Ascending aorta (tissue), 2 donors: ENCODE measurements around the gene APOE. TPM values are rescaled to one million over a fixed set of nuclear protein-coding genes. Genes with fewer than 3 reads are reported as not detected.

Experiments
- DNase-seq, 2 donors: peaks; one replicate each; pipeline ENCODE4 v3.0.0-alpha.2; 2019; ENCODE audit warnings: low spot score in 2 of 2
- H3K27ac ChIP-seq, 2 donors: fragments of 200-600 bp; sonication (generic); one replicate each; pipeline ENCODE4 v1.5.1; 2016 to 2017; ENCODE audit warnings: mild to moderate bottlenecking in 1 of 2
- H3K27me3 ChIP-seq: fragments of 200-600 bp; sonication (generic); one replicate; pipeline ENCODE4 v1.5.1; 2017
- H3K36me3 ChIP-seq, 2 donors: fragments of 200-600 bp; sonication (generic); one replicate each; pipeline ENCODE4 v1.5.1; 2016
- H3K4me1 ChIP-seq, 2 donors: fragments of 200-600 bp; sonication (generic); one replicate each; pipeline ENCODE4 v1.5.1; 2016 to 2017; ENCODE audit warnings: mild to moderate bottlenecking in 1 of 2
- H3K4me3 ChIP-seq, 2 donors: fragments of 200-600 bp; sonication (generic); one replicate each; pipeline ENCODE4 v1.5.1; 2016 to 2017; ENCODE audit warnings: mild to moderate bottlenecking in 1 of 2
- H3K9me3 ChIP-seq, 2 donors: fragments of 200-600 bp; sonication (generic); one replicate each; pipeline ENCODE4 v1.5.1; 2016
- intact Hi-C: fragments of 100-400 bp; cut with DNase I; formaldehyde crosslinking; loops from one replicate; pipeline ENCODE4 v1.15.1; 2023
- total RNA-seq: library from RNA; depleted of rRNA; stranded (reverse); fragments of >200 nt; gene quantifications from one replicate; pipeline ENCODE4 v1.1.0, GENCODE V29; 2016
- TF ChIP-seq, protein P1 (sequence below), 3 experiments: fragments of 200-600 bp in 2 of 3; fragments of 450-650 bp in 1 of 3; sonication (generic) in 2 of 3; IDR thresholded peaks; one replicate each; pipeline ENCODE4 v1.5.1; 2016 to 2019; ENCODE audit warnings: antibody characterized with exemption in 3 of 3, mild to moderate bottlenecking in 1 of 3, moderate library complexity in 1 of 3

Gene APOE
- total RNA-seq, 1 donor from 2014 or later, result 436 TPM

DNA sequence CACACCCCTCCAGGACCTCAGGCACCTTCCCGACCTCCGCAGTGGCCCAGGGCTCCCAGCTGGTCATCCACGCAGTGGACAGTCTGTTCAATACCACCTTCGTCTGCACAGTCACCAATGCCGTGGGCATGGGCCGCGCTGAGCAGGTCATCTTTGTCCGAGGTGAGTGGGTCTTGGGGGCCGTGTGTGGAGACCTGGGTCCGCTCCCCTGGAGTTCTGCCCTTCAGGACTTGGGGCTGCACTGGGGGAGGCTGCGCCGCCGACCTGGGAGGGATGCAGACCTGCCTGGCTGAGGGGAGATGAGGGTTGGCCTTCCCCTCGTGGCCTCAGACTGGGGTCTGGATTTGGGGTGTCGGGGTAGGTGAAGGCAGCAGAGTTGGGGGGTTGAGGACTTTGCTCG, 31.3 kb upstream of the APOE start:
- H3K4me1 ChIP-seq, result no peaks in the 10 kb centered on the region
- H3K27ac ChIP-seq, result no peak overlapping the region
- no peak overlapping the region for H3K4me3 ChIP-seq
- DNase-seq, result no peak
- H3K36me3 ChIP-seq, result peaks cover 69 to 75% of the 10 kb centered on the region in 2 donors
- H3K27me3 ChIP-seq, result no peaks in the 10 kb centered on the region
- TF ChIP-seq, protein P1, sequence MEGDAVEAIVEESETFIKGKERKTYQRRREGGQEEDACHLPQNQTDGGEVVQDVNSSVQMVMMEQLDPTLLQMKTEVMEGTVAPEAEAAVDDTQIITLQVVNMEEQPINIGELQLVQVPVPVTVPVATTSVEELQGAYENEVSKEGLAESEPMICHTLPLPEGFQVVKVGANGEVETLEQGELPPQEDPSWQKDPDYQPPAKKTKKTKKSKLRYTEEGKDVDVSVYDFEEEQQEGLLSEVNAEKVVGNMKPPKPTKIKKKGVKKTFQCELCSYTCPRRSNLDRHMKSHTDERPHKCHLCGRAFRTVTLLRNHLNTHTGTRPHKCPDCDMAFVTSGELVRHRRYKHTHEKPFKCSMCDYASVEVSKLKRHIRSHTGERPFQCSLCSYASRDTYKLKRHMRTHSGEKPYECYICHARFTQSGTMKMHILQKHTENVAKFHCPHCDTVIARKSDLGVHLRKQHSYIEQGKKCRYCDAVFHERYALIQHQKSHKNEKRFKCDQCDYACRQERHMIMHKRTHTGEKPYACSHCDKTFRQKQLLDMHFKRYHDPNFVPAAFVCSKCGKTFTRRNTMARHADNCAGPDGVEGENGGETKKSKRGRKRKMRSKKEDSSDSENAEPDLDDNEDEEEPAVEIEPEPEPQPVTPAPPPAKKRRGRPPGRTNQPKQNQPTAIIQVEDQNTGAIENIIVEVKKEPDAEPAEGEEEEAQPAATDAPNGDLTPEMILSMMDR (IDR thresholded peaks at IDR 0.05), result no peak
- intact Hi-C loops, result no loop called here
- no peaks in the 10 kb centered on the region for H3K9me3 ChIP-seq

DNA sequence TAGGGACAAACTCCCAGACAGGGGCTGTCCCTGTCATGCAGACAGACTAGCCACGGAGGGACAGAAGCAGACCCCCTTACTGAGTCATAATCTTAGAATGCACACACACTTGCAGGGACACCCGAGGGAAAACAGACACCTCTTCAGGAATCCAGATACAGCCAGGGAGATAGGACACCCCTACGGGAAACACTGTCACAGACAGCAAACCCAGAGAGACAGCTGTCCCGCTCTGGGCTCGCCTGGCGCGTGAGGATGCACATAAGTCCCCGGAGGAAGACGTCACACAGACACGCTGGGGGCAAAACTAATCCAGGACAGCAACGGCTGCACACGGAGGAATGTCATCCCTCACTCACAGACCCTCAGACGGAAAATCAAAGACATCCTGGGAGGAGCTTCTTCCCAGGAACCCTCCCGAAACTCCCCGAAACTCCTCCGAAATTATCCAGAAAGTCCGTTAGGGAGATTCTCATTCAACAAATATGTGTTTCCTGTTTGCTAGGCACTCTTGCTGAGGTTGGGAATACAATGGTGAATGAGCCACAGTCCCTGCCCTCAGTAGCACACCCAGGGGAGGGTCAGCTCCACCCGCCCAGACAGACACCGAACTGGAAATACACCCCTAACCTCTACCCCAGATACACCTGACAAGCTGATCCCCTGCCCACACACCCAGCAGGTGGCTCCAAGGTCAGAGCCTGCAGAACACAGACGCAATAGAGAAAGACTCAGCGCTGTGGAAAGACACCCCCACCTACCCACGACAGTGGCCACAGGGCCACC, 29.7 kb upstream of the APOE start:
- no peak overlapping the region for H3K4me3 ChIP-seq
- H3K4me1 ChIP-seq, result no peaks in the 10 kb centered on the region
- no peak for DNase-seq
- H3K36me3 ChIP-seq, result peaks cover 69 to 72% of the 10 kb centered on the region in 2 donors
- H3K27me3 ChIP-seq, result no peaks in the 10 kb centered on the region
- no peaks in the 10 kb centered on the region for H3K9me3 ChIP-seq
- TF ChIP-seq, protein P1 (IDR thresholded peaks at IDR 0.05), result no peak
- intact Hi-C loops, result no loop called here
- H3K27ac ChIP-seq, result no peak overlapping the region

DNA sequence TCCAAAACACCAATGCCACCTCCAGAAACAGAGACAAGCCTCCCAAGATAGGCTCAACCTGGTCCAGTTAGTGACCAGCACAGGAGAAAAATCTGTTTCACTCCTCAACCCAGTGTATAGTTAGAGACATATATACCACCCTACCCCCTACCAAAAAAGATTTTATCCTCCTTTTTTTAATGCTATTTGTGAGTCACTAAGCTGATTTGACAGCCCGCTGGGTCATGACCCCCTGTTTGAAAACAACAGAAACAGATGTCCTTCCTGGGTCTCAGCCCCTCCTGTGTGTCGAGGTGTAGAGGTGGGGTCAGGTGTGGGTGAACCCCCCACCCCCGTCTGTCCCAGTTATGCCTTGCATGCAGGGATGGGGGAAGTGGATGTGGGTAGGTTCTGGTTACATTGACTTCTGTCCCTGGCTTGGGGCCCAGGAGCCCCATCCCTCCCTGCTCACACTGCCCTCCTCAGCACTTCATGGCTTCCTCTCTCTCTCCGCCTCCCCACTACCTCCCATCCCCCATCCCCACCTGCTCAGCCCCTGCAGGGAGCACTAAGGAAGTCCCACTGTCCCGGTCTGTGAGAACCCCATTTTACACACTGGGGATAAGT, 28.6 kb upstream of the APOE start:
- no peak for DNase-seq
- Histone ChIP-seq H3K27me3 (no peaks in the 10 kb centered on the region), H3K9me3 (no peaks in the 10 kb centered on the region), H3K27ac (no peak overlapping the region), H3K4me1 (no peaks in the 10 kb centered on the region), H3K4me3 (no peak overlapping the region), H3K36me3 (peaks cover 63 to 64% of the 10 kb centered on the region in 2 donors)
- intact Hi-C loops, result no loop called here
- TF ChIP-seq, protein P1 (IDR thresholded peaks at IDR 0.05), result no peak

DNA sequence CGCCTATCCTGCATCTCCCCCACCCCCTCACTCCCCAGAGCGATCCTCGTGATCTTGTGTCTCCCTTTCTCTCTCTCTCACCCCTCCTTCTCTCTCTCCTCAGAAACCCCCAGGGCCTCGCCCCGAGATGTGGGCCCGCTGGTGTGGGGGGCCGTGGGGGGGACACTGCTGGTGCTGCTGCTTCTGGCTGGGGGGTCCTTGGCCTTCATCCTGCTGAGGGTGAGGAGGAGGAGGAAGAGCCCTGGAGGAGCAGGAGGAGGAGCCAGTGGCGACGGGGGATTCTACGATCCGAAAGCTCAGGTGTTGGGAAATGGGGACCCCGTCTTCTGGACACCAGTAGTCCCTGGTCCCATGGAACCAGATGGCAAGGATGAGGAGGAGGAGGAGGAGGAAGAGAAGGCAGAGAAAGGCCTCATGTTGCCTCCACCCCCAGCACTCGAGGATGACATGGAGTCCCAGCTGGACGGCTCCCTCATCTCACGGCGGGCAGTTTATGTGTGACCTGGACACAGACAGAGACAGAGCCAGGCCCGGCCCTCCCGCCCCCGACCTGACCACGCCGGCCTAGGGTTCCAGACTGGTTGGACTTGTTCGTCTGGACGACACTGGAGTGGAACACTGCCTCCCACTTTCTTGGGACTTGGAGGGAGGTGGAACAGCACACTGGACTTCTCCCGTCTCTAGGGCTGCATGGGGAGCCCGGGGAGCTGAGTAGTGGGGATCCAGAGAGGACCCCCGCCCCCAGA, 27.3 kb upstream of the APOE start:
- Histone ChIP-seq H3K4me3 (no peak overlapping the region), H3K27ac (no peak overlapping the region), H3K36me3 (peaks cover 53 to 54% of the 10 kb centered on the region in 2 donors), H3K4me1 (no peaks in the 10 kb centered on the region), H3K27me3 (no peaks in the 10 kb centered on the region), H3K9me3 (no peaks in the 10 kb centered on the region)
- intact Hi-C loops, result no loop called here
- TF ChIP-seq, protein P1 (IDR thresholded peaks at IDR 0.05), result no peak
- DNase-seq, result no peak

DNA sequence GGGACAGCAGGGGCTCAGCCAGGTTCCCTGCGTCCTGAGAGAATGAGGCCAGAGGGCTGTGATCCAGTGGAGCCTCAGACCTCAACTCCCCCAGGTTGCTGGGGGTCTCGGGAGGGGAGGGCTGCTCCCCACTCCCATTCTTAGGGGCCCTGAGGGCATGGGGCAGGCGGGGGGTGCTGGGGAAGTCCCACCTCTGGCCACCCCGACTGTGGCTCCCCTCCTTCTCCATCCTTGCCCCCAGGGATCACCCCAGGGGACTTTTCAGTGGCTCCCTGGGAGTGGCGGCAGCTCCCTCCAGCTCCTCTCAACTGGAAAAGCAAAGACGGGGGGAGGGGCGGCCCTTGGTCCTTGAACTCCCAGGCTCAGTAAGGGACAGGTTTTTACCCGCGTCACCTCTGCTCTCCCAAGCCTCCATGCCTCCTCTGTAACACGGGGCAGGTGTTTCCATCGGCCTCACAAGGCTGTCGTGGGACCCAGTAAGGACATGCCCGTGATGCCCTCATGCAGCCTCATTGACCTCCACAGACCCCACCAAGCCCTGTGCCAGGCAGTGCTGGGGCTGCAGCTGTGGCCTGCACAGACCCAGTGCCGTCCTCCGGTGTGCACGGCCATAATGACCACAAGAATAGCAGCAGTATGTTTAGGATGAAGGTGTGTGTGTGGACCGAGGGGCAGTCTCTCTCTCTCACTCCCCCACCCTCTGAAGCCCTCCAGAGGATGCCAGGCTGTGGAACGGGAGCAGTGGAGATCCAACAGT, 26.1 kb upstream of the APOE start:
- no peak overlapping the region for H3K4me3 ChIP-seq
- TF ChIP-seq, protein P1 (IDR thresholded peaks at IDR 0.05), result no peak
- no peaks in the 10 kb centered on the region for H3K4me1 ChIP-seq
- intact Hi-C loops, result no loop called here
- H3K9me3 ChIP-seq, result no peaks in the 10 kb centered on the region
- no peaks in the 10 kb centered on the region for H3K27me3 ChIP-seq
- DNase-seq, result no peak
- H3K36me3 ChIP-seq, result peaks cover 42 to 45% of the 10 kb centered on the region in 2 donors
- H3K27ac ChIP-seq, result no peak overlapping the region
